ENCODE results near the gene KIF13A.

KIF13A gene

DNA sequence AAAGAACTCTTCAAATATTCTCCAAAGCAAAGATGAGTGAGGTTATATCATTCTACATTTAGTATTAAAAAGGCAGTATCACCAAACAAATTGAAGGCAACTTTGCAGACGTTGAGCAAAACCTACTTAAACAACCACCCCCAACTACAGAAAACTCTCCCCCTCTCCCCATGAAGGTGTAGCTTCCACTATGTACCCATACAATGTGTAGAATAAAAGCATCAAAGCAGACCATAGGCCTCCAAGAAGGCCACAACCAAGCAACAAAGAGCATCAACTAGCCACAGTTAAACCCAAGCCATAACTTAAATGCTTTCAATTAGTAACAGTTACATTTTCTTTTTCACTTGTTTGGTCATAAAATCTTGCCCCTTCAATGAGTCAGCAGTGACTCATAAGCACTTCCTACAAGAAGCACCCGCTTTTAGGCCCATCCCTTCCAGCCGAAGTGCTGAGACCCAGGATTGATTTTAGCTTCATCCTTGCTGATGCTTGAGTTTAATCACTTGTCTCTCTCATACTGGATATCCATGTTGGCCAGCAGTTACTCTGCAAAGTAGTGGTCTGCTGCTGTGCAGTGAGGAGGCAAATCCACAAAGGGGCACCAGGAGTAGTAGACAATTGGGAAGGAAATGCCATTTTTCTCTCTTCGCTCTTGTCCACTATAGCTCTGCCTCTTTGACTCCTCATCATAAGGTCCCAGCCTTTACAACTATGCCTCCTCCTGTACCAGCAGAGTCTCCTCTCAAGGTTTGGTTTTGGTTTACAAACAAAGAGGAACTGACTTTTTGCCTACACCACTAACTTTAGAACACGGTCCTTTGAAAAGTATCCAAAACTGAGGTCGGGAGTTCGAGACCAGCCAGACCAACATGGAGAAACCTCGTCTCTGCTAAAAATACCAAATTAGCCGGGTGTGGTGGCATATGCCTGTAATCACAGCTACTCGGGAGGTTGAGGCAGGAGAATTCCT, 272.3 kb downstream of the KIF13A start:
- DNase-seq, result peak; percentile 36

DNA sequence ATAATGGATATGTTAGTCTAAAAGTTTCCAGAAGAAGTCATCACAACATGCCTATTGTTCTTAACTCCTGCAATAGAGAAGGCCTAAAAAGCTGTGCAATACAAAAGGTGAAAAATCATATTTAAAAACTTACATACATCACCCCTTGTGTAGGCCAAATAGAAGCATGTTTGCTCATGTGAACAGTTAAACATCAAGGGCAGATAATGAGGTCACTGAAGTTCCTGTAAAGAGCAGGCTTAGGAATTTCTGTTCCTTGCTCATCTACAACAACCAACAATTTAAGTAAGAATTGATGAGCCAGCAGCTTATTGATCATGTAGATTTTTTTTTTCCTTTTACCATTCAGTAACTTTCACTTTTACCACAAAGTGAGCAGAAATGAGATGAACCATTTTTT, 273.3 kb downstream of the KIF13A start:
- DNase-seq, result no peak

DNA sequence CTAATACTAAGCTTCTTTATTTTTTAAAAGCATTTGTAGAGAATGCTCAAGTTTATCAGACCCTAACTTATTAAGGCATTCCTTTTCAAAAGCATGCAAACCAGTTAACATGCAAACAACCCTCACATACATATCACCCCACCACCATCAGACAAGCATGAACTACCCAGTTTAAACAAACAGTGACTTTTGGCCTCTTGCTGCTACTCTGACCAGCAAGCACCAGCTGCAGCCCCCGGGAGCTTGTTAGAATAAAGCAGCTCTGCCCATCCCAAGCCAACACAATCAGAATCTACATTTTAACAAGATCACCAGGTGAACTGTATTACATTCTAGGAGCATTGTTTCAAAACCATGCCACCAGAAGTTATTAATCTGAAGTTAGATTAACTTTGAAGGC, 274.9 kb downstream of the KIF13A start:
- no peak for DNase-seq

DNA sequence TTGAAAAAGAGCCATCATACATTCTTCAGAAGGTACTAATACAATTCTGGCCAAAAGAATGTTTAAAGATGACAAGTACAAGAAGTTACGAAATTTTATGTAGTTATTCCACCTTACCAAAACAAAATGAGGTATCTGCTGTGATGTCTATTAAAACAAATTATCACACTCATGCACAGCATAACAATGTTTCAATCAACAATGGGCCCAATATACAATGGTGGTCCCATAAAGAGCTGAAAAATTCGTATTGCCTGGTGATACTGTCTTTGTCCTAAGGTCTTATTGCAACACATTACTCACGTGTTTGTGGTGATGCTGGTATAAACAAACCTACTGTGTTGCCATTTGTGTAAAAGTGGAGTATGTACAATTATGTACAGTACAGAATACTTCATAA, 277.1 kb downstream of the KIF13A start:
- no peak for DNase-seq

DNA sequence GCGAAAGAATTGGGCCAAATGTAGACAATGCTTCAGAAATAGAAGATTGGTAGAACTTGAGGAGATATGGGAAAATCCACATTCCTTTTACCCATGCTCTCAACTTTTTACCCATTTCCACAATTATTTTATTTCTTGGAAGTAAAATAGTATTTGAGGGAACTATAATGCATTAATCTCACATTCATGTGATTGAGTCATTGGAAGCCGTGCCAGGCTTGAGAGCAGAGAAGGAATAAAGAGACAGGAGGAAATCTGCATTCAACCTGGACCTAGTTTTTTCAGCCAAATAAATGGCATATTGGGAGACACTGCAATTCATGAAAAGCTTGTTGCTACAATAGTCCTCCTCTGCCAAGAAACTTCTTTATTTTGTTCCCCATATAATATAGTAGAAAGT, 278.0 kb downstream of the KIF13A start:
- no peak for DNase-seq
